GM11168 (cell line): ENCODE data around the gene DSG3.
"Not testable (repeated sequence)": the region's sequence is repeated elsewhere in the genome, so short reads cannot be mapped to it uniquely, and the experiment has no call there.

Experiments used
- in situ Hi-C: fragments of 300-500 bp; cut with MboI; formaldehyde crosslinking; loops from one replicate; pipeline ENCODE4 v1.12.0; 2022; ENCODE audit warnings: low sequenced_read_pairs; ENCODE audit not compliant: unreplicated experiment

Gene DSG3

GRCh38 chr18:31490833-31491232 lies 43.3 kb downstream of the DSG3 start:
- in situ Hi-C loops: no loop called here

GRCh38 chr18:31491586-31491985 lies 44.0 kb downstream of the DSG3 start:
- in situ Hi-C loops: no loop called here

GRCh38 chr18:31492671-31493070 lies 45.1 kb downstream of the DSG3 start:
- in situ Hi-C loops: no loop called here

- in situ Hi-C loops: no loop called here
Observed at GRCh38 chr18:31493171-31493570, 45.6 kb downstream of the DSG3 start.

- in situ Hi-C loops: no loop called here
Observed at GRCh38 chr18:31493941-31494340, 46.4 kb downstream of the DSG3 start.

- in situ Hi-C loops: not testable (repeated sequence)
Observed at GRCh38 chr18:31494705-31495244, 47.2 kb downstream of the DSG3 start.

GRCh38 chr18:31497404-31497835 lies 49.9 kb downstream of the DSG3 start:
- in situ Hi-C loops: no loop called here

- in situ Hi-C loops: no loop called here
Observed at GRCh38 chr18:31497836-31498573, 50.5 kb downstream of the DSG3 start, which contains the start of gene DSG2. TSS of gene DSG2 (plus strand) at chr18:31498177. CDS start at chr18:31498252, 75 bp downstream.

- in situ Hi-C loops: no loop called here
Observed at GRCh38 chr18:31498574-31499524, 51.3 kb downstream of the DSG3 start.

- in situ Hi-C loops: no loop called here
Observed at GRCh38 chr18:31500051-31500688, 52.6 kb downstream of the DSG3 start.

GRCh38 chr18:31503011-31503410 lies 55.5 kb downstream of the DSG3 start:
- in situ Hi-C loops: no loop called here

GRCh38 chr18:31504455-31505147 lies 57.1 kb downstream of the DSG3 start:
- in situ Hi-C loops: no loop called here

GRCh38 chr18:31505156-31505555 lies 57.6 kb downstream of the DSG3 start:
- in situ Hi-C loops: no loop called here

- in situ Hi-C loops: no loop called here
Observed at GRCh38 chr18:31506024-31506742, 58.6 kb downstream of the DSG3 start.

GRCh38 chr18:31507124-31507523 lies 59.6 kb downstream of the DSG3 start:
- in situ Hi-C loops: not testable (repeated sequence)

GRCh38 chr18:31508781-31509180 lies 61.2 kb downstream of the DSG3 start:
- in situ Hi-C loops: no loop called here

- in situ Hi-C loops: no loop called here
Observed at GRCh38 chr18:31509571-31509970, 62.0 kb downstream of the DSG3 start.

GRCh38 chr18:31510319-31510718 lies 62.8 kb downstream of the DSG3 start:
- in situ Hi-C loops: no loop called here

GRCh38 chr18:31511098-31511497 lies 63.6 kb downstream of the DSG3 start:
- in situ Hi-C loops: no loop called here
